DMS114 treated with DMSO at 0.1 percent for 48 hours (cell line): Measurements from ENCODE around the gene SF1.

ENCODE experiments used
- DNase-seq: peaks from one replicate; lab custom pipeline; 2025; ENCODE audit not compliant: unreplicated experiment; lab: John Stamatoyannopoulos, UW

SF1 gene

DNA sequence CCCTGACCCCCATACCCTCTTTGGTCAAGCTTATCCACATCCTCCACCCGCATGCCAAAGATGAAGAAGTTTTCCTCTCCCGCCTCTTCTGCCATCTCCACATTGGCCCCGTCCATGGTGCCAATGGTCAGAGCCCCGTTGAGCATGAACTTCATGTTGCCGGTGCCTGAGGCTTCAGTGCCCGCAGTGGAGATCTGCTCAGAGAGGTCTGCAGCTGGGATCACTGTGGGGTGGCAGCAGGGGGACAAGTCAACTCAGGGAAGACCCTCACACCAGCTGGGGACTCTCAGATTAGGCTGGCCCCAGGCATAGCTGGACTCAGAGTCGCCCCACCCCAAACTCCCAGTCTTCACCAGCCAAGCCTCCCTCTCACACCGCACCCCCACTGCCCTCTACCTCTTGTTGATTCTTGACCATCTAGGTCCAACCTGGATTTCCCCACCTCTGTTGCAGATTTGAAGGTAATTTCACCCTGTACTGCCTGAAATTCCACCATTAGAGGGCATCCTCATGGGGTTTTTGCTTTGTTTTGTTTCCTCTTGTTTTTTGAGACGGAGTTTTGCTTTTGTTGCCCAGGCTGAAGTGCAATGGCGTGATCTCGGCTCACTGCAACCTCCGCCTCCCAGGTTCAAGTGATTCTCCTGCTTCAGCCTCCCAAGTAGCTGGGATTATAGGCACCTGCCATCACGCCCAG, 27.8 kb downstream of the SF1 start:
- no peak for DNase-seq

DNA sequence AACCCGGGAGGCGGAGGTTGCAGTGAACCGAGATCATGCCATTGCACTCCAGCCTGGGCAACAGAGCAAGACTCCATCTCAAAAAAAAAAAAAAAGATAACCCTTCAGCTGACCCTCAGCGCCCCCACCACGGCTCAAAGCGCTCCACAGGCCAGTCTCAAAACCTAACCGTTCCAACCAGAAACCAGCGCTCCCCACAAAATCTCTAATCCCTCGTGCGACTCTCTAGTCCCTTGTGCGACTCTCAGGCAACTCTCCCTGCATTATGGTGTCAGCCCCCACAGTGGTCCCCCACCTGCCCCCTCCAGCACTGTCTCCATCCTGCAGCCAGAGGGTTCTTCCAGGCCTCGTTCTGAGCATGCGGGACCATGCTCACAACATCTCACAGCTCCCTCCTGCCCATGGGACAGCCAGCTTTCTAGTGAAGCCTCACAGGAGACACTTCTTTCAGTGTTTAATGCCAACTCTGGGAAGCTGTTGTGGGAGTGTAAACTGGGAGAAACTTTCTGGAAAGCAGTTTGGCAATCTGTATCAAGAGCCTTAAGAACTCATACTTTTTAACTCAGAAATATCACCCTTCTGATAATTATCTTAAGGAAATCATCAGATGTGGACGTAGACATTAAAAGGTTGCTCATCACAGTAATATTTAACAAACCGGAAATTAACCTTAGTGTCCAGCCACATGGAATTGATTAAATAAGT, 30.2 kb downstream of the SF1 start:
- no peak for DNase-seq

DNA sequence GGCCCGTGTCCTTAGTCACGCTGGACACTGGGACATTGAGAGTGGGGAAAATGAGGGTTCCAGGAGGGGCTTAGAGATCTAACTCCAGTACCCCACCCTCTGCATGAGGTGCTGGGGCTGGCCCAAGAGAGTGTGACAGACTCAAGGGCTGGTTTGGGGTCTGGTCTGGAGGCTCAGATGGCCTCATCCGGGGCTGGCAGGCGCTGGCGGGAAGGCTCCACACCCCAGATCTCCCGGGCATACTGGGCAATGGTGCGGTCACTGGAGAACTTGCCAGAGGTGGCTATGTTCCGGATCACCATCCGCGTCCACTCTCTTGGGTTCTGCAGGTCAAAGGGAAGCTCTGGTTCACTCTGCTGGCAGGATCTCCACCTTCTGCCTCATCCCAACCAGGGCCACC, 31.9 kb downstream of the SF1 start:
- DNase-seq, result no peak

DNA sequence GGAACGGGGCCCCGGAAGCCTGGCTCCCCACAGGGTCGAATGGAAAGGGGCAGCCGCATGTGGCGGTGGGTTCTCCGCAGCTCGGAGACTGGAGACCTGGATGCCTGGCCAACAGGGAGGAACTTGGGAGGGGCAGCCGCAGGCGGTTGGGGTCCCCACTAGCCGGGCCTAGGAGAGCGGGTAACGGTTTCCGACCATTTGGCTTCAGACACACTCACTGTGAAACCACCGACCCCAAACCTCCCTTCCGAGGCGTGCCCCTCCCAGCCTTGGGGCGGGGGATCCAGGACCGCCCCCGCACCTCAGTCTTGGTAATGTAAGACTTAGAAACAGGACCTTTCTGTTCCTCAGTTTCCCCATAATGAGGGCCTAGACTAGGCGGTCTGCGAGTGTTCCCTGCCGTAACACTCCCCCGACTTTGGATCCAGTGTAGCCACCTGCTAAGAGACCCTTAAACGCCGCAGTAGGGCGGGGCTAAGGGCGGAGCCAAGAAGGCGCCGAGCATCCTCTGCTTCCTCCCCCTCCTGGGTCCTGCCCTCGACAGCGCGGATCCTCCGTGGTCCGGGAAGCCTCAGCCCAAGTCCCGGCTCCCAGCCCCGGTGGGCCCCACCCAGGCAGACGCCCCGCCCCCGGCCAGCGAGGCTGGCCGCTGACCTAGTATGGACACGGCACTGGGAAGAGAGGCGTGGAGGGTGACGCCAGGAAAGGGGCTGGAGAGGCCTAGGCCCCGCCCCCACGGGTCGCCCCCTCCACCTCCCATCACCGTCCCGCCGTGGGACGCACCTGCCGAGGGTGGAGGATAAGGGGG, 32.6 kb downstream of the SF1 start:
- peak; percentile 54 for DNase-seq

DNA sequence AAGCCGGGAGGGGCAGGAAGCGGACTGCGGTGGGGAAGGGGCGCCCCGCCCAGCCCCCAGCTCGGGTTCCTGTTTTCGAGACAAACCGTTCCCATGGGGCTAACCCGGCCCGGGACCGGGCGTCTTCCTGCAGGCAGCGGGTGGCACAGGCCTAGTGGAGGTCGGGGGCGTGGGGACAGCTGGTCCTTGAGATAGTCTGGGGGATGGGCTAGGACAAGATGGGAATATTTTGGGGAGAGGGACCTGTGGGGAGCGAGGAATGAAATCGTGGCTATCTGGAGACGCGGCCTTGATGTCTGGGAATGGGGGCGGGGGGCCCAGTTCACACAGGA, 33.2 kb downstream of the SF1 start:
- DNase-seq, result no peak

DNA sequence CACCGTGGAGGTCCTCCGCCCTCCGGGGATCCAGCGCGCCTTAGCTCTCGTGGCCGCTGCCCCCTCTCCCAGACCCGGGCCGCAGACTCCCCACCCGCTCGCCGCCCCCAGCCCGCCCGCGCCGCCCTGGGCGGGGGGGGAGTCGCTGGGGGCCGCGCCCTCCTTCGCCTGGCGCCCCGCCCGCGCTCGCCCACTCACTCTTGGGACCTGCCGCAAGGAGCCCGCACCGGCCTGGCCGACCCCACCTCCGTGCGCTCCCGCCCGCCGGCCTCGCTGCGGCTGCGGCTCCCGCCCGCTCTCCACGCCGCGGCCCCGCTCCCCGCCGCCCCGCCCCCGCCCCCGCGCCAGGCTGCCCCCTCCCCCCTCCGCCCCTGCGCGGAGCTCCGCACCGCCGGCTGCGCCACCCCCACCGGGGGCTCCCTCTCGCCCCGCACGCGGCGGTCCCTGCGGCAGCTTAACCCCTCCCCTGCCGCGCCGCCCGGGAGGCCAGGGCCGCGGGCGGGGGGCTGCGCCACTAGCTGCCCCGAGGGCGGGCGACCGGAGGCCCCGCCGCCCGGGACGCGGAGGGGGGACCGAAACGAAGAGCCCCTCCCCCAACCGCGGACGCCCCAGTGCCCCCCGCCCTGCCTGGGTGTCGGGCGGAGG, 33.7 kb downstream of the SF1 start:
- DNase-seq, result no peak

DNA sequence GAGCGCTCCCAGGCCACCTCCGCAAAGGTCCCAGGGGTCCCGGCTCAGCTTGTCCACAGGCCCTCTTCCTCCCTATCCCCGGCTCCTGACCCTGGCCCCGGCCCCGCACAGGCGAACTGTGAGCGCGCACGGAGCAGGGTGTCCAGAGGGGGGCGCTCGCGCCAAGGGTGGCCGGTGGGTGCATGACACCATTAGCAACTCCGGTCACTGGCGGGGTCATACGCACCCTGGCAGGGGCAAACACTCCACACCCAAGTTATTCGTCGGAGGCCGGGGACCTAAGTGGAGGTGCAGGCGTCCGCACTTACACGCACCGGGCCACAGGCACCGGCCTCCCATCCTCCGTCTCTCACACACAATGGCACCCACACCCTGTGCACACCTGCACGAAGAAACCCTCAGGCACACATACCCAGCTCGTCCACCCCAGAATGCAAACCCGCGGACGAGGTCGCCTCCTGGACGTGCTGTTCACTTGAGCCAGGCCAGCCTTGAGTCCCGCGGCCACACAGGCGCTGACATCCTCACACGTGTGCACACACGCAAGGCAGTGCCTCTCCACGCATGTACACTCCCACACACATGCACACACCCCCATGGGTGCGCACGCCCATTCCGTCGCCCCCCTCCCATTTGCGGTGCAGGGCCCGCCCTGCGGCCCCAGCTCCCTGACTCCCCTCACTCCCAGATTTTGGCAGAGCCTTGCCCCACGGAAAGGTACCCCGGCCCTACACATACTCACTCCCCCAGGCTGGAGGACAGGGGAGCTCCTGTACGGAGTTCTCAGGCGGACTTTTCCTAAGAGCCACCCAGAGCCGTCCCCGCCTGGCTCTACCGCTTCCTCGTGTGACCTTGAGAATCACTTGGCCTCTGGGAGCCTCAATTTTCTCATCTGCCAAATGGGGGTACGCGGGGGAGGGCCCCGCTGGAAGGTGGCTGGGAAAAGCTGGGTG, 34.5 kb downstream of the SF1 start, which contains the start of gene RASGRP2:
TSS of gene RASGRP2 (minus strand) at position 552 of the 953 bp plus-strand sequence. CDS start 1,276 bp downstream, outside the sequence.
- no peak for DNase-seq

DNA sequence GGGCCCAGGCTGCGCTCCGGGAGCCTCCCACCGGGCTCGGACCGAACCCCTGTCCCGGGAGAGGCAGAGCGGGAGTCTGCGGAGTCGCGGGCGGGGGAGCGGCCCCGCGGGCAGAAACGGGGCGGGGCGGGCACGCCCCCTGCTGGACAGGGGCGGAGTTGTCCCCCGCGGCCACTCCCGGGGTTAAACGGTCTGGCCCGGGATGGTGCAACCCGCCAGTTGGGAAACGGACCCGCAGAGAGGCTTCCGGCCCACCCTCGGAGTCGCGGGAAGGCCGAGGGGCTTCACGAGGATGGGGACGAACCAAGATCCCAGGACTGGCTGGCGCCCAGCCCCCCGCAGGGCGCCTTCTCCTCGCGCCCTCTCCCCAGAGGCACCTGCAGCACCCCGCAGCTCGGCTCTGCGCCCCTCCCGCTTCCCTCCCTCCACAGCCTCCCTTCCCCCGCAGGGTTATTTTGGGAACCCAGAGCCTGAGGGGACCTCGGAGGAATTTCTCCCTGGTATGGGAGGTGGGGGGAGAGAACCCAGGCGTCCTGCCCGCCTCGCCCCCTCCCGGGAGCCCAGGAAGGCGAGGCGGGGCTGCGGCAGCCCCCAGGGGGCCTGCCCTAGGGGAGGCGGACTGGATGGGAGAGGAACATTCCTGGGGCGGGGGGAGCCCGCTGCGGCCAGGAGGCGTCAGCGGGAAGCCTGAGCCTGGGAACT, 35.3 kb downstream of the SF1 start:
- no peak for DNase-seq

DNA sequence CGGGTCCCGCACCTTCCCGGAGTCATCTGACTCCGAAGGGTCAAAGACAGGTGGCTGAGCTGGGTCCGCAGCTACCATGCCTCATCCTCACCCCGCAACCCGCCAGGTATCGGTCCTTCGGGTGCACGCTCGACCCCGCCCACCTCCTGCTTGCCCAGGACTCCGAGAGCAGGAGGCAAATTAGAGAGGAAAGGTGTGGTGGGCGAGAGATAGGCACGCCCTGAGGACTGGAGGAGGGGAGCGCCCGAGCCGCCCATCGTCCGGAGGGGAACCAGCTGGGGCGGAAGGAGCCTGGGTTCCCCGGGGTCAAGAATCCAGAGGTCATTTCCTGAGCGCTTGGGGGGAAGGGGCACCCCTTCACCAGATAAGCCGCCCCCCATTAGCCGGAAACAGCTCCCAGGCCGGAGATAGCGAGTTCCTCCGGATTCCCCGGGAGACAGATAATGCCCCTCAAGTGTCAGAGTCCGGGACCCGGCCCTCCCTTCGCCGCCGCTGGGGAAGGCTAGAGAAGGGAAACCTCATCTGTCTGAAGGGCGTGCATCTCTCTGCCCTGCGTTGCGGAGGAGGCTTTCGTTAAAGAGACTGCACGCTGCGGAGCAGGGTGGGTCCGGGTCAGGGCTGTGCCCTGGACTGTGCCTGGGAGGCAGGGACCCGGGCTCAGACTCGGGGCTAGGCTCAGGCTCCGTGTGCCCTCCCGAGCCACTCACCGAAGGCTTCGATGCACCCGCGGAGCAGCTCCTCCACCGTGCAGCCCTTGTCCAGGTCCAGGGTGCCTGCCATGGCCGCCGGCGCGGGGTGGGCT, 36.1 kb downstream of the SF1 start:
- no peak for DNase-seq

DNA sequence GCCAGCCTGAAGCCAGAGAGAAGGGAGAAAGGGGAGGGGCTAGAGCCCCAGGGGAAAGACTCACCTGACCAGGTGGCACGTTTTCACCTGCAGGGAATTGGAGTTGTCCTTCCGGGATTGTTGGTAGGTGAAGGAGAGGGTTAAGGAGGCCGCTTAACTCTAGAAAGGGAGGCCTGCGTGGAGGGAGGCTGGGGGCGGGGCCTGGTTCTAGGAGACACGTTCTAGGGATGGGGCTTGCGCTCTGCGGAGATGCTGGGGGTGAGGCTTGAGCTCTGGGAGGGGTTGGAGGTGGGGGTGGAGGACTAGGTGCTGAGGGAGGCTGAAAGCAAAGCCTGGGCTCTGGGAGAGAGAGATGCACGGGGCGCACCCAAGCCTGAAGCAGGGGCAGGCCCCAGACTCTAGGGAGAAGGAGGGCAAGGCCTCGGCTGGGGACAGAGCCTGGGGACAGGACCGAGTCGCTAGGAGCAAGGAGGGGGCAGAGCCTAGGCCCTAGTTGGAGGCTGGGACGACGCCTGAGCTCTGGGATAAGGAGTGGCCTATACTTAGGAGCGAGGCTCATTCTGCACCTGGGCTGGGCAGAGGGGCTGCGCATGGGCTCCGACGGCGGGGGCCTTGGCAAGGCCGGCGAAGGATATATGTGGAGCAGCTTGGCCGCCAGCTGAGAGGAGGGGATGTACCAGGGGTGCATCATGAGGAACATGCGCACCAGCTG, 36.8 kb downstream of the SF1 start:
- no peak for DNase-seq

DNA sequence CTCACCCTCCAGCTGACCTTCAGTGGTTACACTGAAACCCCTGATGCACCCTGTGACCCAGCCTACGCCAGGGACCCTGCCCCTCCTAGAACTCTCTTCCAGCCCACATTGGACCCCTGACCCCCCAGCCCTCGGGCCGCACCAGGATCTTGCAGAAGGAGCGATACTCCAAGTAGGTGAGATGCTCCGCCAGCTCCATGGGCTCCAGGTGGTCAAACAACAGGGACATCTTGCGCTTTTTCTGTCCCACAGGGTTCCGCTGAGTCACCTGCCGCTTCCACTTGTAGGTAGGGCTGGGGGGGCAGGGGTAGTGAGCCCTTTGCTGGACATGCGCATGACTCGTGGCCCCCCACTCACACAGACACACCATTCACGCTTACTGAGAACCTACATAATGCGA, 38.5 kb downstream of the SF1 start:
- no peak for DNase-seq

DNA sequence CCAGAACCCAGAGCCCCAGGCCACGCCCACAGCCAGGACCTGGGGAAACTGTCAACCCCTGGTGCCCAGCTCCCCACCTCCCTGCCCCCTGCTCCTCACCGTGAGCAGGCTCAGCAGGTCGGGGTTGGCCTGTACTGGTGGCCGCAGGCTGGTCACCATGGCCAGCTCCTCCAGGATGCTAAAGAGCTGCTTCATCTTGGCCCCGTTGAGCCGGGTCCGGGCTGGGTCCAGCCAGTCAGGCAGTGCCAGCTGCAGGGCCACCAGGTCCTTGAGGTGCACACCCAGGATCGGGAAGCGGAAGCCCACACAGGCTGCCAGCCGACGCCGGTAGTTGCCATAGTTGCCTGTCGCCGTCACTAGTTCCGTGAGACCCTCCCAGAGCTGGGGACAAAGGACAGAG, 41.7 kb downstream of the SF1 start:
- DNase-seq, result no peak

DNA sequence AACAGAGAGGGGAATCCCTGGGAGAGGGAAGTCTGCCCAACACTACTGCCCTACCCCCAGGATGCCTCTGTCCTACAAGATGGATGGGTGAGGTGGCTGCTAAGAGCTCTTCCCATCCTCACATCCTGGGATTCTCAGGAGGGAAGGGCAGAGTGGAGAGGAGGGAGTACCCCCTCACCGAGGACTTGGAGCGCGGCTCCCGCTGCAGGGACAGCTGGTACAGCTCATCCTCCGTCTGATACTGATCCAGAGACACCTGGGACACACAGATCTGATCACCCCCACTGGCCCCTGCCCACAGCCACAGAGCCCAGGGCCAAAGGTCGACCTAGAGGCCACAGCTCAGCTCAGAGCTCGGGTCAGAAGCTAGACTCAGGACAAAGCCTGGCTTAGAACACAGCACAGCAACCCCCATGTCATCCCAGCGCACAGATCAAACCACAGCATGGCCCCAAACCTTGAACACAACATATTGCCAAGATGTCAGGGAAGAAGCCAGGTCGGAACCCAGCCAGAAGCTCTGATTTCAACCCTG, 42.5 kb downstream of the SF1 start:
- no peak for DNase-seq

DNA sequence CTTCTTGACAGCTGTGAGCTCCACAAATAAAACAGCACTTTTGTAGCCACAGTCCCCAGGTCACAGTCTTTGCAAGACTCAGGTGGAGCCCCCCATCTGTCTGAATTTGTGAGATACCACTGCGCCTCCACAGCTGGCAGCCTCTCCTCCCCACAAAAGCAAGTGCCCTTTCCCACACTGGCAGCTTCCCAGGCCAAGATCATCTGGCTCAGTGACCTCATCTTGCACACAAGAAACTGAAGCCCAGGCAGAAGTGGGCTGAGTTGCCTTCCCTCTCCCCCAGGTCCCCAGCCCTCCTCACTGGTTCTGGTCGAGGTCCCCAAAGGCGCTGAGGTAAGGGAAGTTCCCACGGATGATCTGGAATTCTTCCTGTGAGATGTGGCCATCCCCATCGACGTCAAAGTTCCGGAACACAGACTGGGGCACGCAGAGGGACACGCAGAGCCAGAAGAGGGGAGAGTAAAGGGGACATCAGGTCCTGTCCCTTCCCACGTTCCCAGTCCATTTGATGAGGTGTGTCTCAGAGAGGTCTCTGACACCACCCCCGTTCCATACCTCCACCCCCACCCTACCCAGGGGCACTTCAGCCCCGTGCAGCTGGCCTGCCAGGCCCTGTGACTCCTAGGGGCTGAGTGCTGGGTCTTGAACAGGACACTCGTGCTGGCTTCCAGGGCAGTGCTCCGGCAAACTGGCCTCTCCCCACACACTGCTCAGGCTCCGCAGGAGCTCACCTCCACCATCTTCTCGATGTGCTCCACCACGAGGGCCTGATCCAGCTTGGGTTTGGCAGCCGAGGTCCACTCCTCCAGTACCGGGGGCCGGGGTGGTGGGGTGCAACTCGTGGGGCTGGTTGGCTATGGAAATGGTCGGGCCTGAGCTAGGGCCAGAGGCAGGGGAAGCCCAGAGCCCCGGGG, 43.3 kb downstream of the SF1 start:
- no peak for DNase-seq

DNA sequence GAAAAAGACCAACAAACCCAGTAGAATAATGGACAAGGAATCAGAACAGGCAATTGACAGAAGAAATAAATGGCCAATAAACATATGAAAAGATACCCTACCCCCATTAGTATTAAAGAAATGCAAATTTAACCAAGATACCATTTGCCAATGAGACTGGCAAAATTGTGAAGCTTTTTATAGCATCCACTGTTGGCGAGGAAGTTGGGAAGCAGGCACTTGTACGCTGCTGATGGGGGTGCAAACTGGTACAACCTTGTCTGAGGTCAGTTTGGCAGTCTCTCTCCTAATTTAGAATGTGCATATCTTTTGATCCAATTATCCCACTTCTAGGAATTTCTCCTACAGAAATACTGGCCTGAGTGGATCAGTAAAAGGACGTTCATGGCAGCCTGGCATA, 46.7 kb downstream of the SF1 start:
- DNase-seq, result no peak

DNA sequence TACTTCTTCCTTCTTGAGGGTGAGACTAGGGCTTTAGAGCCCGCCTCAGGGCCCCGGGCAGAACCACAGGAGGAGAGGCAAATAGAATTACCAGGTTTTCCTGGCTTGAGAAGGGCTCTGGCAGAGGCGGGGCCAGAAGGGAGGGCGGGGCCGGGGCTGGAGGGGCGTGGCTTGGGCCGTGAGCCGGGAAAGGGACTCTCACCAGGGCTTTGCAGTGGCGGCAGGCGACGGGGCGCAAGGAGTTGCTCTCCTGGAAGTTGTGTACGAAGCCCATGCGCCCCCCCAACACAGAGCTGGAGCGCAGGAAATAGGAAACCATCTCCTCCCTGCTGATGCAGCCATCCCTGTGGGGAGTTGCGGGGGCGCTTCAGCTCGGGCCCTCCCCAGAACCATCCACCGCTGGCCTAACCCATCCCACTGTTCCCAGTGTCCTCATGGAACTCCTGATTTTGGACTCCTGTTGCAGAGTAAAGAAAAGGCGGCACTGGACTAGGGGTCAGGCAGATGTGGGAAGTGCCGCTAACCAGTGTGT, 48.4 kb downstream of the SF1 start:
- DNase-seq, result no peak
